K562 (cell line): Measurements from ENCODE around the gene TLE6. TPM values are rescaled to one million over a fixed set of nuclear protein-coding genes. Genes with fewer than 3 reads are reported as not detected.
A peak's percentile ranks its signal among the peaks of the same experiment; 100 is the strongest.

Source experiments
- CEBPG ChIP-seq, 3 experiments: fragments of 200-800 bp in 1 of 3; sonication (Bioruptor generic) in 1 of 3; sonication (generic) in 1 of 3; formaldehyde crosslinking in 1 of 3; IDR thresholded peaks in 2 of 3; conservative IDR thresholded peaks in 1 of 3; 2 replicates each; pipeline versions ENCODE4 v1.6.1 to v1.8.0; 2016 to 2022; ENCODE audit warnings: missing compliant biosample characterization in 2 of 3, missing genetic modification characterization in 2 of 3, mild to moderate bottlenecking in 1 of 3, missing genetic modification reagents in 1 of 3
- CTCF ChIP-seq, 3 experiments: IDR thresholded peaks in 2 of 3; conservative IDR thresholded peaks in 1 of 3; 2 replicates each; pipeline ENCODE4 v1.5.1; 2011 to 2012; ENCODE audit warnings: low read length in 3 of 3, mild to moderate bottlenecking in 3 of 3, control low read depth in 2 of 3, improper control_type of control experiment in 1 of 3, inconsistent platforms in 1 of 3, low read depth in 1 of 3, mixed read lengths in 1 of 3, moderate library complexity in 1 of 3; ENCODE audit not compliant: insufficient read depth in 2 of 3
- FOXP1 ChIP-seq: sonication (generic); formaldehyde crosslinking; IDR thresholded peaks from 2 replicates; pipeline ENCODE4 v1.8.0; 2022; ENCODE audit warnings: mild to moderate bottlenecking, missing genetic modification reagents
- MTA2 ChIP-seq: fragments of 450-650 bp; IDR thresholded peaks from 2 replicates; pipeline ENCODE4 v1.6.1; 2016; ENCODE audit warnings: low read depth
- NR2C2 ChIP-seq, 2 experiments: fragments of 200-800 bp in 1 of 2; sonication (Bioruptor generic) in 1 of 2; sonication (generic) in 1 of 2; formaldehyde crosslinking in 1 of 2; IDR thresholded peaks; 2 replicates each; pipeline versions ENCODE4 v1.6.1 to v1.8.0; 2016 to 2022; ENCODE audit warnings: mild to moderate bottlenecking in 1 of 2, missing compliant biosample characterization in 1 of 2, missing genetic modification characterization in 1 of 2, missing genetic modification reagents in 1 of 2
- RAD21 ChIP-seq, 2 experiments: fragments of 250-450 bp in 1 of 2; fragments of 450-650 bp in 1 of 2; sonication (Bioruptor Pico) in 1 of 2; formaldehyde crosslinking in 1 of 2; IDR thresholded peaks in 1 of 2; conservative IDR thresholded peaks in 1 of 2; 2 replicates each; pipeline versions ENCODE4 v1.4.0 to v1.8.0; 2020 to 2022; ENCODE audit warnings: mild to moderate bottlenecking in 2 of 2, moderate library complexity in 1 of 2
- RCOR1 ChIP-seq, 2 experiments: IDR thresholded peaks; 2 replicates each; pipeline ENCODE4 v1.6.1; 2012; ENCODE audit warnings: low read depth in 2 of 2, low read length in 2 of 2, borderline replicate concordance in 1 of 2, improper control_type of control experiment in 1 of 2
- REST ChIP-seq, 2 experiments: fragments of 450-650 bp; formaldehyde crosslinking in 1 of 2; IDR thresholded peaks; 2 replicates each; pipeline versions ENCODE4 v1.4.0 to v1.6.1; 2014 to 2020; ENCODE audit warnings: mild to moderate bottlenecking in 2 of 2, borderline replicate concordance in 1 of 2, low read depth in 1 of 2
- SIN3A ChIP-seq, 2 experiments: fragments of 150-350 bp in 1 of 2; IDR thresholded peaks; 2 replicates each; pipeline ENCODE4 v1.6.1; 2011 to 2016; ENCODE audit warnings: borderline replicate concordance in 2 of 2, low read depth in 2 of 2, low read length in 2 of 2, mild to moderate bottlenecking in 2 of 2, moderate library complexity in 2 of 2; ENCODE audit not compliant: control insufficient read depth in 1 of 2
- SMARCA4 ChIP-seq: fragments of 450-650 bp; IDR thresholded peaks from 2 replicates; pipeline ENCODE4 v1.6.1; 2016
- SMARCA5 ChIP-seq: fragments of 450-650 bp; IDR thresholded peaks from 2 replicates; pipeline ENCODE4 v1.6.1; 2016
- TFAP4 ChIP-seq: sonication (generic); formaldehyde crosslinking; IDR thresholded peaks from 2 replicates; pipeline ENCODE4 v1.8.0; 2022; ENCODE audit warnings: missing genetic modification reagents, mild to moderate bottlenecking, moderate library complexity, borderline replicate concordance
- ZNF12 ChIP-seq: sonication (generic); formaldehyde crosslinking; IDR thresholded peaks from 2 replicates; pipeline ENCODE4 v1.4.0; 2020; ENCODE audit warnings: mild to moderate bottlenecking, missing genetic modification reagents
- ZNF696 ChIP-seq: fragments of 250-450 bp; sonication (Bioruptor Pico); conservative IDR thresholded peaks from 2 replicates; pipeline ENCODE4 v1.4.0; 2020; ENCODE audit warnings: mild to moderate bottlenecking, moderate library complexity
- polyA plus RNA-seq, 8 experiments: library from polyadenylated mRNA; depleted of rRNA in 4 of 8; stranded (reverse) in 5 of 8; unstranded in 3 of 8; fragments of >200 nt; fragmentation: Nextera tagmentation in 2 of 8; fragmentation: Illumina TruSeq in 1 of 8; extraction: Ambion mirVana in 2 of 8; extraction: Trizol in 1 of 8; gene quantifications; 2 replicates each; pipeline versions ENCODE4 v1.2.1 to v1.2.3, GENCODE V29; 2011 to 2014; ENCODE audit warnings: inconsistent platforms in 1 of 8, missing spikeins in 1 of 8
- total RNA-seq, 7 experiments: library from RNA; depleted of rRNA in 6 of 7; stranded (reverse); fragments of >200 nt in 6 of 7; fragmentation: Illumina TruSeq in 2 of 7; extraction: Trizol in 2 of 7; gene quantifications; 2 replicates each; pipeline versions ENCODE4 v1.2.1 to v1.2.3, GENCODE V29; 2011 to 2021; ENCODE audit warnings: low replicate concordance in 1 of 7

TLE6 gene
- total and polyA plus RNA-seq, 9 of the 15 experiments (the other 6 are each of a cell fraction or from before 2014, with no cell fraction given): 1.1 to 6.1 (median 2.5) TPM

GRCh38 chr19:2977746-2978138, 378 bp downstream of the TLE6 start (continued):
- TF ChIP-seq NR2C2 (CRISPR knock-in tag; IDR thresholded peaks at IDR 0.05) (no peak), NR2C2 (tag; IDR thresholded peaks at IDR 0.05) (peak; percentile 88), RAD21 (CRISPR knock-in tag; conservative IDR thresholded peaks at IDR 0.05 in 1 of 2, IDR thresholded peaks at IDR 0.05 in 1 of 2) (peak in 1 of 2 experiments; percentile 33; a peak in 2 of 4 replicates), SMARCA4 (peak; percentile 72), CEBPG (CRISPR knock-in tag; IDR thresholded peaks at IDR 0.05) (no peak), CEBPG (tag; conservative IDR thresholded peaks at IDR 0.05 in 1 of 2, IDR thresholded peaks at IDR 0.05 in 1 of 2) (no peak), MTA2 (peak; percentile 47), ZNF696 (no peak), CTCF (IDR thresholded peaks at IDR 0.05 in 2 of 3, conservative IDR thresholded peaks at IDR 0.05 in 1 of 3; ENCODE audit: insufficient read depth in 2 of 3, low read depth in 1 of 3, low read length in 3 of 3) (peak; percentile 28 to 39 (median 34); a peak in 2 of 6 replicates), FOXP1 (CRISPR knock-in tag) (no peak), RCOR1 (IDR thresholded peaks at IDR 0.05; ENCODE audit: borderline replicate concordance in 1 of 2, low read depth in 2 of 2, low read length in 2 of 2) (peak; percentile 69 to 96), SMARCA5 (0 out of 2 replicates have a peak, but pooled peaks have one; percentile 25), SIN3A (IDR thresholded peaks at IDR 0.05; ENCODE audit: borderline replicate concordance in 2 of 2, control insufficient read depth in 1 of 2, low read depth in 2 of 2, low read length in 2 of 2) (no peak), ZNF12 (CRISPR knock-in tag) (0 out of 2 replicates have a peak, but pooled peaks have one; percentile 32), TFAP4 (CRISPR knock-in tag) (peak; percentile 30; the same call in 1 of the 2 replicates), REST (IDR thresholded peaks at IDR 0.05; ENCODE audit: borderline replicate concordance) (peak; percentile 23; the same call in 1 of the 2 replicates), REST (CRISPR knock-in tag; IDR thresholded peaks at IDR 0.05; ENCODE audit: low read depth) (no peak)
